Peyer's patch (tissue), 4 donors: Measurements from ENCODE around the gene MYO3B.

Experiments
- POLR2A ChIP-seq, 2 donors: fragments of 450-650 bp; IDR thresholded peaks; one replicate each; pipeline ENCODE4 v1.5.1; 2017; ENCODE audit warnings: antibody characterized with exemption in 2 of 2, mild to moderate bottlenecking in 2 of 2, moderate library complexity in 2 of 2
- TF ChIP-seq, protein P1 (sequence below), 6 experiments: fragments of 450-650 bp in 4 of 6; fragments of 200-600 bp in 2 of 6; sonication (generic) in 1 of 6; IDR thresholded peaks; one replicate each; pipeline ENCODE4 v1.5.1; 2017 to 2019; ENCODE audit warnings: antibody characterized with exemption in 6 of 6, mild to moderate bottlenecking in 3 of 6, moderate library complexity in 1 of 6

- no peak for TF ChIP-seq POLR2A (IDR thresholded peaks at IDR 0.05)
- TF ChIP-seq, protein P1, sequence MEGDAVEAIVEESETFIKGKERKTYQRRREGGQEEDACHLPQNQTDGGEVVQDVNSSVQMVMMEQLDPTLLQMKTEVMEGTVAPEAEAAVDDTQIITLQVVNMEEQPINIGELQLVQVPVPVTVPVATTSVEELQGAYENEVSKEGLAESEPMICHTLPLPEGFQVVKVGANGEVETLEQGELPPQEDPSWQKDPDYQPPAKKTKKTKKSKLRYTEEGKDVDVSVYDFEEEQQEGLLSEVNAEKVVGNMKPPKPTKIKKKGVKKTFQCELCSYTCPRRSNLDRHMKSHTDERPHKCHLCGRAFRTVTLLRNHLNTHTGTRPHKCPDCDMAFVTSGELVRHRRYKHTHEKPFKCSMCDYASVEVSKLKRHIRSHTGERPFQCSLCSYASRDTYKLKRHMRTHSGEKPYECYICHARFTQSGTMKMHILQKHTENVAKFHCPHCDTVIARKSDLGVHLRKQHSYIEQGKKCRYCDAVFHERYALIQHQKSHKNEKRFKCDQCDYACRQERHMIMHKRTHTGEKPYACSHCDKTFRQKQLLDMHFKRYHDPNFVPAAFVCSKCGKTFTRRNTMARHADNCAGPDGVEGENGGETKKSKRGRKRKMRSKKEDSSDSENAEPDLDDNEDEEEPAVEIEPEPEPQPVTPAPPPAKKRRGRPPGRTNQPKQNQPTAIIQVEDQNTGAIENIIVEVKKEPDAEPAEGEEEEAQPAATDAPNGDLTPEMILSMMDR (IDR thresholded peaks at IDR 0.05): no peak
Observed at GRCh38 chr2:170518911-170519310, 341.0 kb downstream of the MYO3B start.
